ENCODE data around the gene PPP2CA.
"Not testable (repeated sequence)": the region's sequence is repeated elsewhere in the genome, so short reads cannot be mapped to it uniquely, and the experiment has no call there.

The PPP2CA gene

DNA sequence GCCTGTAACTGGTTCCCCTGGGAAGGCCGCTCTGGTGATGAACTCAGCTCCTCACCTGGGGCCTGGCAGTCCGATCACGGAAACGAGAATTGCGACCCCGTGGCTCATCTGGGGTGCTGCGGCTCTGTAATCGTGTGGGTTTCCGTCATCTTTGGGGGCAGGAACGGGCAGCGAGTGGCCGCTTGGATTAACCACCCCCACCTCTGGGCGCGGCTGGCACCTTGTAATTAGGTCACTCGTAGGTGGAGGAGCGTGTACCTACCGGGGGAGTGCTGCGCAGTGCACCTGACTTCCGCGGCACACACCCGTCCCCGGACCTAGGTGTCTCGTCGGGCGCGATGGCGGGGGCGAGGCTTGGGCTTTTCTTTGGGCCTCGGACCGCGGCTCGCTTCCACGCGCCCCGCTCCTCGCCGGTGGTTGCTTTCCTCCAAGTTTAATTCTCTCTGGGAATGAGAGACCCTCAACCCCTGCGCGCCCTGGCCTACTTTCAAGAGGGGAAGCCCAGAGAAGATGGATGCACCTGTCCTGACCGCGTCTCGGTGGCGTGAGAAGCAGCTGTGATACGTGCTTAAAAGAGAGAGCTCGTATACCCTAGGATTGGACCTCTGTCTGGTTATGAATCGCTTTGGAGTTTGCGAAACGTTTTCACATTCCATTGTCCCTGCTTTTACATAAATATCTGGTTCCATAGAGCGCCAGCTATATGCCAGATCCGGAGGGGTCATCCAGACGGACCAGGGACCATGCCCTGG is 744 bp upstream of the PPP2CA start:
- ATAC-seq (ENCODE audit: low read depth) (peak; percentile 54), DNase-seq (ENCODE audit: low spot score in 2 of 2) (no peak)
- Mint-ChIP-seq H3K9me3 (no peaks in the 10 kb centered on the region), H3K4me1 (peaks cover 26% of the 10 kb centered on the region), H3K27ac (peak overlapping the region; percentile 100), H3K36me3 (peaks cover 4% of the 10 kb centered on the region), H3K27me3 (no peaks in the 10 kb centered on the region), H3K4me3 (peak overlapping the region; percentile 98)

- peak; percentile 46 to 68 for DNase-seq (ENCODE audit: low spot score in 2 of 2)
- no peaks in the 10 kb centered on the region for H3K27me3 Mint-ChIP-seq
- H3K36me3 Mint-ChIP-seq: peaks cover 10% of the 10 kb centered on the region
- H3K27ac Mint-ChIP-seq: peak overlapping the region; percentile 100
- ATAC-seq (ENCODE audit: low read depth): peak; percentile 23
- H3K4me3 Mint-ChIP-seq: peak overlapping the region; percentile 98
- no peaks in the 10 kb centered on the region for H3K9me3 Mint-ChIP-seq
- H3K4me1 Mint-ChIP-seq: peaks cover 36% of the 10 kb centered on the region
Observed at GRCh38 chr5:134224888-134225779, 739 bp downstream of the PPP2CA start.

- DNase-seq (ENCODE audit: low spot score in 2 of 2) (no peak), ATAC-seq (ENCODE audit: low read depth) (no peak)
- Mint-ChIP-seq H3K27me3 (no peaks in the 10 kb centered on the region), H3K4me1 (peaks cover 47% of the 10 kb centered on the region), H3K27ac (peak overlapping the region; percentile 100), H3K9me3 (no peaks in the 10 kb centered on the region), H3K4me3 (peak overlapping the region; percentile 98), H3K36me3 (peaks cover 12% of the 10 kb centered on the region)
Observed at GRCh38 chr5:134223406-134224248, 2.2 kb downstream of the PPP2CA start.

GRCh38 chr5:134221690-134222089 is 4.2 kb downstream of the PPP2CA start:
- not testable (repeated sequence) for DNase-seq (ENCODE audit: low spot score in 2 of 2); H3K27ac Mint-ChIP-seq; H3K9me3 Mint-ChIP-seq; ATAC-seq (ENCODE audit: low read depth); H3K27me3 Mint-ChIP-seq
- Mint-ChIP-seq H3K4me1 (peaks cover 51% of the 10 kb centered on the region), H3K36me3 (peaks cover 14% of the 10 kb centered on the region), H3K4me3 (peak overlapping the region; percentile 27)

GRCh38 chr5:134215757-134216156 is 10.1 kb downstream of the PPP2CA start:
- H3K9me3 Mint-ChIP-seq: no peaks in the 10 kb centered on the region
- no peak overlapping the region for H3K27ac Mint-ChIP-seq
- no peaks in the 10 kb centered on the region for H3K27me3 Mint-ChIP-seq
- H3K4me3 Mint-ChIP-seq: no peak overlapping the region
- H3K36me3 Mint-ChIP-seq: peaks cover 10% of the 10 kb centered on the region
- H3K4me1 Mint-ChIP-seq: peaks cover 50% of the 10 kb centered on the region
- no peak for ATAC-seq (ENCODE audit: low read depth)
- DNase-seq (ENCODE audit: low spot score in 2 of 2): no peak

DNA sequence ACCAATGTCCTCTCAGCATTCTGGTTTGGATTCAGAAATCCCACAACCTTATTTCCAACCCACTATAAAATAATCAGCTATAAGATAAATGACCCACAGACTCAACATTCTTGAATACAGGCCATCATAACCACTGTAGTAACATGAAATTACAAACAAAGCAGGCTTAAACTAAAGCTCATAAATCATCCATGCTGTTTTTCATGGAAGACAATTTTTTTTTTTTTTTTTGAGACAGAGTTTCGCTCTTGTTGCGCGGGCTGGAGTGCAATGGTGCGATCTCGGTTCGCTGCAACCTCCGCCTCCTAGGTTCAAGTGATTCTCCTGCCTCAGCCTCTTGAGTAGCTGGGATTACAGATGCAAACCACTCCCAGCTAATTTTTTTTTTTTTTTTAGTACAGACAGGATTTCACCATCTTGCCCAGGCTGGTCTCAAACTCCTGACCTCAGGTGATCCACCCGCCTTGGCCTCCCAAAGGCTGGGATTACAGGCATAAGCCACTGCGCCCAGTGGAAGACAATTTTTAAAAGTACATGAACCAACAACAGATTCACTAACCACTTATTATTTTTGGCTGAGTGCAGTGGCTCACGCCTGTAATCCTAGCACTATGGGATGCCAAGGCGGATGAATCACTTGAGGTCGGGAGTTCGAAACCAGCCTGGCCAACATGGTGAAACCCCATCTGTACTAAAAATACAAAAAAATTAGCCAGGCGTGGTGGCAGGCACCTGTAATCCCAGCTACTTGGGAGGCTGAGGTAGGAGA is 14.4 kb downstream of the PPP2CA start:
- not testable (repeated sequence) for H3K36me3 Mint-ChIP-seq; H3K27me3 Mint-ChIP-seq; H3K9me3 Mint-ChIP-seq; DNase-seq (ENCODE audit: low spot score in 2 of 2); ATAC-seq (ENCODE audit: low read depth); H3K27ac Mint-ChIP-seq
- H3K4me1 Mint-ChIP-seq: peaks cover 36% of the 10 kb centered on the region
- peak overlapping the region; percentile 32 for H3K4me3 Mint-ChIP-seq

- H3K4me1 Mint-ChIP-seq: peaks cover 33% of the 10 kb centered on the region
- H3K36me3 Mint-ChIP-seq: peaks cover 6% of the 10 kb centered on the region
- DNase-seq (ENCODE audit: low spot score in 2 of 2) (no peak), ATAC-seq (ENCODE audit: low read depth) (no peak)
- H3K9me3 Mint-ChIP-seq: no peaks in the 10 kb centered on the region
- H3K27me3 Mint-ChIP-seq: no peaks in the 10 kb centered on the region
- H3K4me3 Mint-ChIP-seq: no peak overlapping the region
- H3K27ac Mint-ChIP-seq: peak overlapping the region; percentile 17
Observed at GRCh38 chr5:134209477-134210245, 16.2 kb downstream of the PPP2CA start.

DNA sequence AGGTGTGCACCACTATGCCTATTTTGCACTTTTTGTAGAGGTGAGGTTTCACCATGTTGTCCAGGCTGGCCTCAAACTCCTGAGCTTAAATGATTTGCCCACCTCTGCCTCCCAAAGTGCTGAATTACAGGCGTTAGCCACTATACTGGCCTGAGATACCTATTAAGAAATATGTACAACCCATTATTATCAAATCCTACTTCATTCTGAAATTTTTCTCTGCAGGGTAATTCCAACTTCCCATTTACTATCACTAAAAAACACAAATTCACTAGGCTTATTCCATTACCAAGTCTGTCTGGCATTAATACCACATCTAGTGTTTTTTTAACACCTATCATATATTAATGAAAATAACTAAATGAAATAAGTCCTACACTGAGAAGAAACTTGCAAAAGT is 18.2 kb downstream of the PPP2CA start:
- ATAC-seq (ENCODE audit: low read depth): no peak
- no peaks in the 10 kb centered on the region for H3K27me3 Mint-ChIP-seq
- DNase-seq (ENCODE audit: low spot score in 2 of 2): no peak
- peaks cover 26% of the 10 kb centered on the region for H3K4me1 Mint-ChIP-seq
- H3K9me3 Mint-ChIP-seq: no peaks in the 10 kb centered on the region
- H3K4me3 Mint-ChIP-seq: no peak overlapping the region
- peaks cover 18% of the 10 kb centered on the region for H3K36me3 Mint-ChIP-seq
- no peak overlapping the region for H3K27ac Mint-ChIP-seq

DNA sequence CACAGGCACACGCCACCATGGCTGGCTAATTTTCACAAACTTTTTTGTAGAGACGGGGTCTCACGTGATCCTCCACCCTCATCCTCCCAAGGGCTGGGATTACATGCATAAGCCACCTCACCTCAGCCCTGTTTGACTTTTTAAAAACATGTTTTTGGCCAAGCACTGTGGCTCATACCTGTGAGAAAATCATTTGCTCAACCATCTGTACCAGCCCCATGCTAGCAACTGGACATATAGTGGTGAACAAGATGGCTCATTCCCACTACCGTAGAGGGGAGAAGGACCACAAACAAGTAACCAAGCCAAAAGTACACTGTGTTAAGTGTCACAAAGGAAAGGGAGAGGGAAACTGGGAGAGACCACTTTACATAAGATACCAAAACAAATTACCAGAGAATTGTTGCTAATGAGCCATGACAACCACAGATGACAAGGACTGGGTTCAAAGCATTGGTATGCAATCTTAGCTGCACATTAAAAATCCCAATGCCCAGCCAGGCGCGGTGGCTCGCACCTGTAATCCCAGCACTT is 19.2 kb downstream of the PPP2CA start:
- Mint-ChIP-seq H3K27ac (no peak overlapping the region), H3K36me3 (peaks cover 24% of the 10 kb centered on the region), H3K4me1 (peaks cover 21% of the 10 kb centered on the region), H3K4me3 (no peak overlapping the region), H3K9me3 (no peaks in the 10 kb centered on the region), H3K27me3 (no peaks in the 10 kb centered on the region)
- no peak for DNase-seq (ENCODE audit: low spot score in 2 of 2)
- no peak for ATAC-seq (ENCODE audit: low read depth)

DNA sequence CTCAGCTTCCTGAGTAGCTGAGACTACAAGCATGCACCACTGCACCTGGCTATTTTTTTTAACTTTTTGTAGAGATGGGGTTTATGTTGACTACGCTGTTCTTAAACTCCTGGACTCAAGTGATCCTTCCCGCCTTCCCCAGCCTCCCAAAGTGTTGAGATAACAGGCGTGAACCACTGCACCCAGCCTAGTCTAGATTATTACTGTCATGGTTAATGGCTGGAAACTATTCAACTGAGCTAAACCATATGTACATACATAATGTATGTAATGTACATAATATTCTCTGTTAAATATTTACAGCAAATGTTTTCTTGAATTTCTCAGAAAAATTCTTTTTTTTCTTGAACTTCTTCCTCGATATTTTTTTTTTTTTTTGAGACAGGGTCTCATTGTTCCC is 21.3 kb downstream of the PPP2CA start:
- H3K9me3 Mint-ChIP-seq: no peaks in the 10 kb centered on the region
- H3K36me3 Mint-ChIP-seq: peaks cover 31% of the 10 kb centered on the region
- H3K27ac Mint-ChIP-seq: peak overlapping the region; percentile 65
- no peaks in the 10 kb centered on the region for H3K27me3 Mint-ChIP-seq
- H3K4me1 Mint-ChIP-seq: peaks cover 14% of the 10 kb centered on the region
- H3K4me3 Mint-ChIP-seq: no peak overlapping the region
- ATAC-seq (ENCODE audit: low read depth): no peak
- DNase-seq (ENCODE audit: low spot score in 2 of 2): no peak

GRCh38 chr5:134203630-134204029 is 22.2 kb downstream of the PPP2CA start:
- H3K9me3 Mint-ChIP-seq: no peaks in the 10 kb centered on the region
- H3K36me3 Mint-ChIP-seq: peaks cover 35% of the 10 kb centered on the region
- peaks cover 9% of the 10 kb centered on the region for H3K4me1 Mint-ChIP-seq
- H3K4me3 Mint-ChIP-seq: no peak overlapping the region
- ATAC-seq (ENCODE audit: low read depth) (no peak), DNase-seq (ENCODE audit: low spot score in 2 of 2) (no peak)
- H3K27me3 Mint-ChIP-seq: no peaks in the 10 kb centered on the region
- peak overlapping the region; percentile 21 for H3K27ac Mint-ChIP-seq

DNA sequence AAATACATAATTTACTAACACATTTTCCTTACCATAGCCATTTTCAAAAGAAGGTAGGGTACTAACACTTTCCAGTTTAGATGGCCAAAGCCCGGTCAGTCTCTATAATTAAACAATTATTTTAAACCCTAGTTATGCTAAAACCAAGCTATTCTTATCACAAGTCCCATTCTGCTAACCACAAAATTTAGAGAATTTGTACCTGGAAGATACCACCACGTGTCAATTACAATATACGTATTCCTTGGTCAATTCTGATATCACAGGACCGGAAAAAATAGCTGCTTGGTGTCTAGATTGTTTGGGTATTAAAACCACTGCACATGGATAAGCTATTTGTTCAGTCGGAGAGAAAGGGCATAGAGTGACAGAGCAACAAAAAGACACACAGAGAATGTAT is 30.2 kb downstream of the PPP2CA start:
- Mint-ChIP-seq H3K27ac (peak overlapping the region; percentile 50), H3K27me3 (no peaks in the 10 kb centered on the region), H3K4me1 (no peaks in the 10 kb centered on the region), H3K9me3 (no peaks in the 10 kb centered on the region), H3K4me3 (no peak overlapping the region), H3K36me3 (peaks cover 18% of the 10 kb centered on the region)
- DNase-seq (ENCODE audit: low spot score in 2 of 2) (no peak), ATAC-seq (ENCODE audit: low read depth) (no peak)

Data from memory B cell (primary cell).